CD4-positive, alpha-beta memory T cell (primary cell): ENCODE data around the gene AKR1B1. TPM values are rescaled to one million over a fixed set of nuclear protein-coding genes. Genes with fewer than 3 reads are reported as not detected.
A peak's percentile ranks its signal among the peaks of the same experiment; 100 is the strongest.

ENCODE experiments used
- CTCF ChIA-PET: fragments of 350-600 bp; sonication (Branson Sonifier 250); formaldehyde crosslinking; loops from one replicate; lab custom pipeline; 2021; ENCODE audit warnings: inconsistent platforms; ENCODE audit not compliant: partially characterized antibody; lab: Charles Lee
- POLR2A ChIA-PET: fragments of 350-600 bp; sonication (Branson Sonifier 250); formaldehyde crosslinking; loops from one replicate; lab custom pipeline; 2021; ENCODE audit not compliant: partially characterized antibody; lab: Charles Lee
- DNase-seq, 5 donors: peaks; one replicate each; pipeline versions ENCODE4 v3.0.0 to v3.0.0-alpha.2; 2020 to 2022; ENCODE audit warnings: mixed read lengths in 1 of 5
- H3K27ac ChIP-seq: one replicate; pipeline ENCODE4 v1.7.0; 2013; ENCODE audit warnings: low read depth, low read length
- H3K27me3 ChIP-seq: 2 replicates; pipeline ENCODE4 v1.7.0; 2013; ENCODE audit warnings: mild to moderate bottlenecking, low read length, moderate library complexity; ENCODE audit not compliant: insufficient read depth
- H3K36me3 ChIP-seq: 2 replicates; pipeline ENCODE4 v1.7.0; 2013; ENCODE audit warnings: mild to moderate bottlenecking, low read length, moderate library complexity; ENCODE audit not compliant: insufficient read depth
- H3K4me1 ChIP-seq: 2 replicates; pipeline ENCODE4 v1.7.0; 2013; ENCODE audit warnings: mild to moderate bottlenecking, low read length, moderate library complexity; ENCODE audit not compliant: insufficient read depth
- H3K4me3 ChIP-seq, 2 donors: one replicate each; pipeline ENCODE4 v1.7.0; 2013; ENCODE audit warnings: low read length in 2 of 2, mild to moderate bottlenecking in 1 of 2
- H3K9me3 ChIP-seq, 2 donors: one replicate each; pipeline ENCODE4 v1.7.0; 2013; ENCODE audit warnings: low read length in 2 of 2, control low read depth in 1 of 2; ENCODE audit not compliant: control insufficient read depth in 1 of 2
- H3K27ac Mint-ChIP-seq, 7 donors: one replicate each; pipeline ENCODE4 v1.8.0; 2020 to 2021; ENCODE audit warnings: mixed read lengths in 7 of 7, mild to moderate bottlenecking in 6 of 7, inconsistent platforms in 3 of 7, moderate library complexity in 3 of 7
- H3K27me3 Mint-ChIP-seq, 2 donors: one replicate each; pipeline ENCODE4 v1.8.0; 2020 to 2021; ENCODE audit warnings: mixed read lengths in 2 of 2
- H3K36me3 Mint-ChIP-seq, 2 donors: one replicate each; pipeline ENCODE4 v1.8.0; 2020 to 2021; ENCODE audit warnings: mixed read lengths in 2 of 2, inconsistent platforms in 1 of 2, mild to moderate bottlenecking in 1 of 2
- H3K4me1 Mint-ChIP-seq, 4 donors: one replicate each; pipeline ENCODE4 v1.8.0; 2020 to 2021; ENCODE audit warnings: mixed read lengths in 4 of 4, mild to moderate bottlenecking in 1 of 4
- H3K4me3 Mint-ChIP-seq, 8 donors: one replicate each; pipeline ENCODE4 v1.8.0; 2020 to 2021; ENCODE audit warnings: mixed read lengths in 8 of 8, mild to moderate bottlenecking in 7 of 8, moderate library complexity in 6 of 8, inconsistent platforms in 3 of 8
- H3K9me3 Mint-ChIP-seq, 8 donors: one replicate each; pipeline ENCODE4 v1.8.0; 2020 to 2021; ENCODE audit warnings: mixed read lengths in 8 of 8, mild to moderate bottlenecking in 5 of 8, inconsistent platforms in 3 of 8, moderate library complexity in 1 of 8
- intact Hi-C: fragments of 100-400 bp; cut with micrococcal nuclease; formaldehyde crosslinking; loops from one replicate; pipeline ENCODE4 v1.15.1; 2023
- polyA plus RNA-seq, 2 donors: library from polyadenylated mRNA; unstranded; fragments of 300-500 nt; fragmentation: Illumina TruSeq; gene quantifications; one replicate each; pipeline ENCODE4 v1.2.3, GENCODE V29; 2021
- total RNA-seq, 2 experiments: library from RNA; stranded (reverse); gene quantifications; one replicate each; pipeline ENCODE4 v1.2.3, GENCODE V29; 2021

AKR1B1 gene
- total and polyA plus RNA-seq, 4 experiments from 2014 or later, result 81.2 to 199 (median 114) TPM

- Histone ChIP-seq H3K27ac (no peak overlapping the region), H3K9me3 (no peaks in the 10 kb centered on the region), H3K4me1 (no peaks in the 10 kb centered on the region), H3K4me3 (no peak overlapping the region), H3K27me3 (no peaks in the 10 kb centered on the region), H3K36me3 (no peaks in the 10 kb centered on the region)
- no peak overlapping the region for H3K4me3 Mint-ChIP-seq
- peaks cover 0 to 2% (median 0%) of the 10 kb centered on the region in 8 donors for H3K9me3 Mint-ChIP-seq
- intact Hi-C loops, result no loop called here
- H3K4me1 Mint-ChIP-seq, result no peaks in the 10 kb centered on the region
- H3K27me3 Mint-ChIP-seq, result peaks cover 11 to 19% of the 10 kb centered on the region in 2 donors
- POLR2A ChIA-PET, result no interaction called here
- no peaks in the 10 kb centered on the region for H3K36me3 Mint-ChIP-seq
- CTCF ChIA-PET, result interaction anchor here (1.5 kb wide), 1 partner anchor 118 kb away, joined by 3 read pairs; no protein-coding TSS in a partner anchor
- DNase-seq, result no peak
- H3K27ac Mint-ChIP-seq, result no peak overlapping the region
Observed at GRCh38 chr7:134396031-134396430, 62.9 kb downstream of the AKR1B1 start.

- Histone ChIP-seq H3K27ac (no peak overlapping the region), H3K27me3 (no peaks in the 10 kb centered on the region), H3K36me3 (no peaks in the 10 kb centered on the region), H3K9me3 (no peaks in the 10 kb centered on the region), H3K4me1 (no peaks in the 10 kb centered on the region), H3K4me3 (no peak overlapping the region)
- H3K36me3 Mint-ChIP-seq, result no peaks in the 10 kb centered on the region
- intact Hi-C loops, result no loop called here
- ChIA-PET CTCF (interaction anchor here (1.5 kb wide), 1 partner anchor 119 kb away, joined by 3 read pairs; no protein-coding TSS in a partner anchor), POLR2A (no interaction called here)
- peaks cover 11 to 19% of the 10 kb centered on the region in 2 donors for H3K27me3 Mint-ChIP-seq
- DNase-seq, result no peak
- H3K4me3 Mint-ChIP-seq, result peak overlapping the region in 1 of 8 donors; percentile 46
- no peaks in the 10 kb centered on the region for H3K4me1 Mint-ChIP-seq
- peaks cover 0 to 2% (median 0%) of the 10 kb centered on the region in 8 donors for H3K9me3 Mint-ChIP-seq
- H3K27ac Mint-ChIP-seq, result no peak overlapping the region
Observed at GRCh38 chr7:134395604-134396003, 63.3 kb downstream of the AKR1B1 start.

GRCh38 chr7:134394056-134394455, 64.8 kb downstream of the AKR1B1 start:
- no peak for DNase-seq
- Mint-ChIP-seq H3K27me3 (peaks cover 11 to 18% of the 10 kb centered on the region in 2 donors), H3K4me1 (no peaks in the 10 kb centered on the region), H3K27ac (no peak overlapping the region), H3K36me3 (no peaks in the 10 kb centered on the region), H3K4me3 (no peak overlapping the region), H3K9me3 (peaks cover 0 to 2% (median 0%) of the 10 kb centered on the region in 8 donors)
- Histone ChIP-seq H3K36me3 (no peaks in the 10 kb centered on the region), H3K9me3 (no peaks in the 10 kb centered on the region), H3K4me3 (no peak overlapping the region), H3K27me3 (no peaks in the 10 kb centered on the region), H3K27ac (no peak overlapping the region), H3K4me1 (no peaks in the 10 kb centered on the region)
- ChIA-PET POLR2A (no interaction called here), CTCF (no interaction called here)
- intact Hi-C loops, result no loop called here

Other genes starting within 250 kb of the AKR1B1 start
- gene SLC35B4, start 142.2 kb downstream of the AKR1B1 start, total RNA-seq, result 10 to 100 TPM; 10.5 to 10.7 TPM
- 10 to 100 TPM; 17.3 to 18.0 TPM for gene SLC35B4, start 142.2 kb downstream of the AKR1B1 start, polyA plus RNA-seq
- gene AKR1B10, start 68.5 kb upstream of the AKR1B1 start, total RNA-seq, result not detected
- gene AKR1B10, start 68.5 kb upstream of the AKR1B1 start, polyA plus RNA-seq, result not detected
- gene AKR1B15, start 90.0 kb upstream of the AKR1B1 start, total RNA-seq, result not detected
- gene AKR1B15, start 90.0 kb upstream of the AKR1B1 start, polyA plus RNA-seq, result not detected
- 10 to 100 TPM; 13.7 to 14.7 TPM for gene BPGM, start 187.8 kb upstream of the AKR1B1 start, total RNA-seq
- 10 to 100 TPM; 22.1 to 27.8 TPM for gene BPGM, start 187.8 kb upstream of the AKR1B1 start, polyA plus RNA-seq